HepG2 (cell line): ENCODE results near the gene DEDD2.

Experiments used
- CTCF ChIP-seq: sonication (generic); formaldehyde crosslinking; IDR thresholded peaks from 2 replicates; pipeline ENCODE4 v1.5.0; 2020; ENCODE audit warnings: mild to moderate bottlenecking, missing genetic modification reagents, moderate library complexity
- EEA1 ChIP-seq: sonication (generic); formaldehyde crosslinking; IDR thresholded peaks from 2 replicates; pipeline ENCODE4 v1.5.1; 2020; ENCODE audit warnings: mild to moderate bottlenecking, missing genetic modification reagents, borderline replicate concordance
- EZH2 ChIP-seq: conservative IDR thresholded peaks from 2 replicates; pipeline ENCODE4 v1.6.1; 2012; ENCODE audit warnings: mild to moderate bottlenecking, low read depth, low read length, moderate library complexity
- HMG20A ChIP-seq: IDR thresholded peaks from 2 replicates; pipeline ENCODE4 v1.6.1; 2016; ENCODE audit warnings: borderline replicate concordance
- IKZF1 ChIP-seq: fragments of 450-650 bp; IDR thresholded peaks from 2 replicates; pipeline ENCODE4 v1.7.1; 2016
- MAFK ChIP-seq, 2 experiments: IDR thresholded peaks in 1 of 2; conservative IDR thresholded peaks in 1 of 2; 2 replicates each; pipeline ENCODE4 v1.6.1; 2011; ENCODE audit warnings: improper control_type of control experiment in 2 of 2, low read length in 2 of 2
- POLR2AphosphoS5 ChIP-seq: IDR thresholded peaks from 2 replicates; pipeline ENCODE4 v1.6.1; 2012; ENCODE audit warnings: low read depth, low read length
- SOX13 ChIP-seq, 3 experiments: fragments of 450-650 bp in 1 of 3; sonication (generic) in 1 of 3; formaldehyde crosslinking in 1 of 3; IDR thresholded peaks in 2 of 3; conservative IDR thresholded peaks in 1 of 3; 2 replicates each; pipeline versions ENCODE4 v1.5.0 to v1.6.1; 2016 to 2020; ENCODE audit warnings: antibody characterized with exemption in 1 of 3, mild to moderate bottlenecking in 1 of 3, missing compliant biosample characterization in 1 of 3, missing genetic modification reagents in 1 of 3, moderate library complexity in 1 of 3
- TP53 ChIP-seq: sonication (generic); formaldehyde crosslinking; conservative IDR thresholded peaks from 2 replicates; pipeline ENCODE4 v1.4.0; 2020; ENCODE audit warnings: missing genetic modification reagents
- TRIM24 ChIP-seq: sonication (generic); formaldehyde crosslinking; IDR thresholded peaks from 2 replicates; pipeline ENCODE4 v1.8.0; 2022; ENCODE audit warnings: mild to moderate bottlenecking, missing genetic modification reagents
- ZNF318 ChIP-seq: sonication (generic); formaldehyde crosslinking; IDR thresholded peaks from 2 replicates; pipeline ENCODE4 v1.4.0; 2020; ENCODE audit warnings: mild to moderate bottlenecking, missing genetic modification reagents
- ZNF841 ChIP-seq: sonication (generic); formaldehyde crosslinking; IDR thresholded peaks from 2 replicates; pipeline ENCODE4 v1.8.1; 2023; ENCODE audit warnings: missing genetic modification reagents, borderline replicate concordance
- TF ChIP-seq, protein P1 (sequence below): sonication (generic); formaldehyde crosslinking; IDR thresholded peaks from 2 replicates; pipeline ENCODE4 v1.8.0; 2022; ENCODE audit warnings: missing genetic modification reagents, mild to moderate bottlenecking, borderline replicate concordance
- TF ChIP-seq, protein P2 (sequence below): sonication (generic); formaldehyde crosslinking; IDR thresholded peaks from 2 replicates; pipeline ENCODE4 v1.8.0; 2022; ENCODE audit warnings: mild to moderate bottlenecking, missing genetic modification reagents, borderline replicate concordance

- TF ChIP-seq ZNF841 (CRISPR knock-in tag) (no peak), SOX13 (IDR thresholded peaks at IDR 0.05) (no peak), SOX13 (CRISPR knock-in tag; conservative IDR thresholded peaks at IDR 0.05 in 1 of 2, IDR thresholded peaks at IDR 0.05 in 1 of 2) (no peak), EEA1 (no peak), EZH2 (no peak), CTCF (CRISPR knock-in tag) (no peak), TP53 (no peak), POLR2AphosphoS5 (no peak), MAFK (conservative IDR thresholded peaks at IDR 0.05 in 1 of 2, IDR thresholded peaks at IDR 0.05 in 1 of 2; ENCODE audit: low read length in 2 of 2) (no peak), HMG20A (CRISPR knock-in tag) (no peak), TRIM24 (CRISPR knock-in tag) (no peak), ZNF318 (CRISPR knock-in tag) (no peak), IKZF1 (no peak)
- TF ChIP-seq, protein P1, sequence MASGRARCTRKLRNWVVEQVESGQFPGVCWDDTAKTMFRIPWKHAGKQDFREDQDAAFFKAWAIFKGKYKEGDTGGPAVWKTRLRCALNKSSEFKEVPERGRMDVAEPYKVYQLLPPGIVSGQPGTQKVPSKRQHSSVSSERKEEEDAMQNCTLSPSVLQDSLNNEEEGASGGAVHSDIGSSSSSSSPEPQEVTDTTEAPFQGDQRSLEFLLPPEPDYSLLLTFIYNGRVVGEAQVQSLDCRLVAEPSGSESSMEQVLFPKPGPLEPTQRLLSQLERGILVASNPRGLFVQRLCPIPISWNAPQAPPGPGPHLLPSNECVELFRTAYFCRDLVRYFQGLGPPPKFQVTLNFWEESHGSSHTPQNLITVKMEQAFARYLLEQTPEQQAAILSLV = no peak
- TF ChIP-seq, protein P2, sequence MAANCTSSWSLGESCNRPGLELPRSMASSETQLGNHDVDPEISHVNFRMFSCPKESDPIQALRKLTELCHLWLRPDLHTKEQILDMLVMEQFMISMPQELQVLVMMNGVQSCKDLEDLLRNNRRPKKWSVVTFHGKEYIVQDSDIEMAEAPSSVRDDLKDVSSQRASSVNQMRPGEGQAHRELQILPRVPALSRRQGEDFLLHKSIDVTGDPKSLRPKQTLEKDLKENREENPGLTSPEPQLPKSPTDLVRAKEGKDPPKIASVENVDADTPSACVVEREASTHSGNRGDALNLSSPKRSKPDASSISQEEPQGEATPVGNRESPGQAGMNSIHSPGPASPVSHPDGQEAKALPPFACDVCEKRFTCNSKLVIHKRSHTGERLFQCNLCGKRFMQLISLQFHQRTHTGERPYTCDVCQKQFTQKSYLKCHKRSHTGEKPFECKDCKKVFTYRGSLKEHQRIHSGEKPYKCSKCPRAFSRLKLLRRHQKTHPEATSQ (CRISPR knock-in tag) = no peak
Measured at GRCh38 chr19:42161616-42162263, 55.7 kb downstream of the DEDD2 start.
